WTC11 (cell line): ENCODE data around the gene EGFL8. TPM values are rescaled to one million over a fixed set of nuclear protein-coding genes. Genes with fewer than 3 reads are reported as not detected.

ENCODE experiments used
- ATAC-seq: fragments of 200-7000 bp; cut with Tn5 transposase; 2 replicates; pipeline ENCODE4 v1.10.0; 2021; ENCODE audit warnings: mild to moderate bottlenecking, moderate library complexity
- CTCF ChIA-PET: fragments of 300-600 bp; sonication (Branson Sonifier 250); formaldehyde crosslinking; loops from one replicate; lab custom pipeline; 2021; ENCODE audit warnings: antibody characterized with exemption; lab: Charles Lee
- POLR2A ChIA-PET: fragments of 350-600 bp; sonication (Branson Sonifier 250); formaldehyde crosslinking; loops from one replicate; lab custom pipeline; 2021; ENCODE audit warnings: antibody characterized with exemption; lab: Charles Lee
- DNase-seq: peaks from one replicate; pipeline ENCODE4 v3.0.0; 2021; ENCODE audit warnings: low spot score
- H3K27ac Mint-ChIP-seq: 2 replicates; pipeline ENCODE4 v1.8.0; 2021; ENCODE audit warnings: mixed read lengths
- H3K27me3 Mint-ChIP-seq: 2 replicates; pipeline ENCODE4 v1.8.0; 2021; ENCODE audit warnings: low read depth, mild to moderate bottlenecking, moderate library complexity, mixed read lengths
- H3K36me3 Mint-ChIP-seq: 2 replicates; pipeline ENCODE4 v1.8.0; 2021; ENCODE audit warnings: mixed read lengths
- H3K4me1 Mint-ChIP-seq: 2 replicates; pipeline ENCODE4 v1.8.0; 2022; ENCODE audit warnings: mixed read lengths
- H3K4me3 Mint-ChIP-seq: 2 replicates; pipeline ENCODE4 v1.8.0; 2021; ENCODE audit warnings: mild to moderate bottlenecking, moderate library complexity, mixed read lengths
- H3K9me3 Mint-ChIP-seq: 2 replicates; pipeline ENCODE4 v1.8.0; 2021; ENCODE audit warnings: mixed read lengths
- AR ChIP-seq: fragments of 250-450 bp; sonication (Bioruptor Pico); IDR thresholded peaks from 2 replicates; pipeline ENCODE4 v1.9.0; 2021; ENCODE audit warnings: mild to moderate bottlenecking
- ATF1 ChIP-seq: sonication (generic); formaldehyde crosslinking; IDR thresholded peaks from 2 replicates; pipeline ENCODE4 v1.8.1; 2023; ENCODE audit warnings: mild to moderate bottlenecking, moderate library complexity, missing genetic modification reagents
- E2F4 ChIP-seq: sonication (generic); formaldehyde crosslinking; IDR thresholded peaks from 2 replicates; pipeline ENCODE4 v1.8.1; 2022; ENCODE audit warnings: low read depth, mild to moderate bottlenecking, moderate library complexity, missing genetic modification reagents, borderline replicate concordance
- ESRRA ChIP-seq: sonication (generic); formaldehyde crosslinking; IDR thresholded peaks from 2 replicates; pipeline ENCODE4 v1.8.1; 2022; ENCODE audit warnings: mild to moderate bottlenecking, missing genetic modification reagents, borderline replicate concordance
- ETV6 ChIP-seq: sonication (generic); formaldehyde crosslinking; IDR thresholded peaks from 2 replicates; pipeline ENCODE4 v1.8.1; 2022; ENCODE audit warnings: mild to moderate bottlenecking, missing genetic modification reagents
- FOXJ3 ChIP-seq: sonication (generic); formaldehyde crosslinking; IDR thresholded peaks from 2 replicates; pipeline ENCODE4 v1.9.0; 2021; ENCODE audit warnings: missing genetic modification reagents, mild to moderate bottlenecking, borderline replicate concordance
- FOXP1 ChIP-seq: sonication (generic); formaldehyde crosslinking; IDR thresholded peaks from 2 replicates; pipeline ENCODE4 v1.8.0; 2022; ENCODE audit warnings: missing genetic modification reagents, mild to moderate bottlenecking, moderate library complexity, borderline replicate concordance
- GTF2I ChIP-seq: fragments of 250-450 bp; sonication (Bioruptor Pico); conservative IDR thresholded peaks from 2 replicates; pipeline ENCODE4 v1.4.0; 2021; ENCODE audit warnings: mild to moderate bottlenecking
- HMGA2 ChIP-seq: fragments of 250-450 bp; sonication (Bioruptor Pico); IDR thresholded peaks from 2 replicates; pipeline ENCODE4 v1.4.0; 2021; ENCODE audit warnings: mild to moderate bottlenecking, moderate library complexity
- NR2C2 ChIP-seq: sonication (generic); formaldehyde crosslinking; IDR thresholded peaks from 2 replicates; pipeline ENCODE4 v1.8.0; 2022; ENCODE audit warnings: mild to moderate bottlenecking, missing genetic modification reagents
- PRRX2 ChIP-seq: fragments of 250-450 bp; sonication (Bioruptor Pico); IDR thresholded peaks from 2 replicates; pipeline ENCODE4 v1.8.0; 2021; ENCODE audit warnings: mild to moderate bottlenecking
- SMAD3 ChIP-seq: sonication (generic); formaldehyde crosslinking; IDR thresholded peaks from 2 replicates; pipeline ENCODE4 v1.8.0; 2022; ENCODE audit warnings: missing genetic modification reagents, mild to moderate bottlenecking, borderline replicate concordance
- SMAD4 ChIP-seq: sonication (generic); formaldehyde crosslinking; IDR thresholded peaks from 2 replicates; pipeline ENCODE4 v1.8.0; 2022; ENCODE audit warnings: mild to moderate bottlenecking, missing genetic modification reagents
- TP53 ChIP-seq: sonication (generic); formaldehyde crosslinking; IDR thresholded peaks from 2 replicates; pipeline ENCODE4 v1.8.1; 2023; ENCODE audit warnings: mild to moderate bottlenecking, missing genetic modification reagents
- ZNF121 ChIP-seq: sonication (generic); formaldehyde crosslinking; IDR thresholded peaks from 2 replicates; pipeline ENCODE4 v1.8.0; 2023; ENCODE audit warnings: missing genetic modification reagents
- ZNF219 ChIP-seq: sonication (generic); formaldehyde crosslinking; IDR thresholded peaks from 2 replicates; pipeline ENCODE4 v1.8.0; 2023; ENCODE audit warnings: missing genetic modification reagents, mild to moderate bottlenecking, borderline replicate concordance
- ZNF232 ChIP-seq: sonication (generic); formaldehyde crosslinking; IDR thresholded peaks from 2 replicates; pipeline ENCODE4 v1.8.0; 2022; ENCODE audit warnings: mild to moderate bottlenecking, missing genetic modification reagents
- ZNF416 ChIP-seq: fragments of 250-450 bp; sonication (Bioruptor Pico); IDR thresholded peaks from 2 replicates; pipeline ENCODE4 v1.9.0; 2021; ENCODE audit warnings: mild to moderate bottlenecking, inconsistent platforms
- ZNF423 ChIP-seq: fragments of 250-450 bp; sonication (Bioruptor Pico); IDR thresholded peaks from 2 replicates; pipeline ENCODE4 v2.1.2; 2022; ENCODE audit warnings: mild to moderate bottlenecking, moderate library complexity
- total RNA-seq: library from RNA; stranded (reverse); gene quantifications from 3 replicates; pipeline ENCODE4 v1.2.3, GENCODE V29; 2021
- TF ChIP-seq, protein P1 (sequence below): fragments of 250-450 bp; sonication (Bioruptor Pico); IDR thresholded peaks from 2 replicates; pipeline ENCODE4 v1.9.0; 2021; ENCODE audit warnings: mild to moderate bottlenecking, borderline replicate concordance
- TF ChIP-seq, protein P2 (sequence below): sonication (generic); formaldehyde crosslinking; IDR thresholded peaks from 2 replicates; pipeline ENCODE4 v1.8.1; 2023; ENCODE audit warnings: mild to moderate bottlenecking, missing genetic modification reagents, moderate library complexity
- TF ChIP-seq, protein P3 (sequence below): sonication (generic); formaldehyde crosslinking; IDR thresholded peaks from 2 replicates; pipeline ENCODE4 v1.8.1; 2023; ENCODE audit warnings: mild to moderate bottlenecking, missing genetic modification reagents
- TF ChIP-seq, protein P4 (sequence below): sonication (generic); formaldehyde crosslinking; IDR thresholded peaks from 2 replicates; pipeline ENCODE4 v1.8.1; 2023; ENCODE audit warnings: mild to moderate bottlenecking, missing genetic modification reagents

The EGFL8 gene
- total RNA-seq, 1 experiment from 2014 or later, result 17.5 TPM

- TF ChIP-seq, protein P1, sequence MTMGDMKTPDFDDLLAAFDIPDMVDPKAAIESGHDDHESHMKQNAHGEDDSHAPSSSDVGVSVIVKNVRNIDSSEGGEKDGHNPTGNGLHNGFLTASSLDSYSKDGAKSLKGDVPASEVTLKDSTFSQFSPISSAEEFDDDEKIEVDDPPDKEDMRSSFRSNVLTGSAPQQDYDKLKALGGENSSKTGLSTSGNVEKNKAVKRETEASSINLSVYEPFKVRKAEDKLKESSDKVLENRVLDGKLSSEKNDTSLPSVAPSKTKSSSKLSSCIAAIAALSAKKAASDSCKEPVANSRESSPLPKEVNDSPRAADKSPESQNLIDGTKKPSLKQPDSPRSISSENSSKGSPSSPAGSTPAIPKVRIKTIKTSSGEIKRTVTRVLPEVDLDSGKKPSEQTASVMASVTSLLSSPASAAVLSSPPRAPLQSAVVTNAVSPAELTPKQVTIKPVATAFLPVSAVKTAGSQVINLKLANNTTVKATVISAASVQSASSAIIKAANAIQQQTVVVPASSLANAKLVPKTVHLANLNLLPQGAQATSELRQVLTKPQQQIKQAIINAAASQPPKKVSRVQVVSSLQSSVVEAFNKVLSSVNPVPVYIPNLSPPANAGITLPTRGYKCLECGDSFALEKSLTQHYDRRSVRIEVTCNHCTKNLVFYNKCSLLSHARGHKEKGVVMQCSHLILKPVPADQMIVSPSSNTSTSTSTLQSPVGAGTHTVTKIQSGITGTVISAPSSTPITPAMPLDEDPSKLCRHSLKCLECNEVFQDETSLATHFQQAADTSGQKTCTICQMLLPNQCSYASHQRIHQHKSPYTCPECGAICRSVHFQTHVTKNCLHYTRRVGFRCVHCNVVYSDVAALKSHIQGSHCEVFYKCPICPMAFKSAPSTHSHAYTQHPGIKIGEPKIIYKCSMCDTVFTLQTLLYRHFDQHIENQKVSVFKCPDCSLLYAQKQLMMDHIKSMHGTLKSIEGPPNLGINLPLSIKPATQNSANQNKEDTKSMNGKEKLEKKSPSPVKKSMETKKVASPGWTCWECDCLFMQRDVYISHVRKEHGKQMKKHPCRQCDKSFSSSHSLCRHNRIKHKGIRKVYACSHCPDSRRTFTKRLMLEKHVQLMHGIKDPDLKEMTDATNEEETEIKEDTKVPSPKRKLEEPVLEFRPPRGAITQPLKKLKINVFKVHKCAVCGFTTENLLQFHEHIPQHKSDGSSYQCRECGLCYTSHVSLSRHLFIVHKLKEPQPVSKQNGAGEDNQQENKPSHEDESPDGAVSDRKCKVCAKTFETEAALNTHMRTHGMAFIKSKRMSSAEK, result no peak
- TF ChIP-seq SMAD4 (no peak), ESRRA (no peak), SMAD3 (CRISPR knock-in tag) (no peak), HMGA2 (no peak), ZNF219 (CRISPR knock-in tag) (no peak)
- TF ChIP-seq, protein P2, sequence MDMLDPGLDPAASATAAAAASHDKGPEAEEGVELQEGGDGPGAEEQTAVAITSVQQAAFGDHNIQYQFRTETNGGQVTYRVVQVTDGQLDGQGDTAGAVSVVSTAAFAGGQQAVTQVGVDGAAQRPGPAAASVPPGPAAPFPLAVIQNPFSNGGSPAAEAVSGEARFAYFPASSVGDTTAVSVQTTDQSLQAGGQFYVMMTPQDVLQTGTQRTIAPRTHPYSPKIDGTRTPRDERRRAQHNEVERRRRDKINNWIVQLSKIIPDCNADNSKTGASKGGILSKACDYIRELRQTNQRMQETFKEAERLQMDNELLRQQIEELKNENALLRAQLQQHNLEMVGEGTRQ (CRISPR knock-in tag), result no peak
Observed at GRCh38 chr6:32123681-32124080, 40.7 kb upstream of the EGFL8 start (continued).

DNA sequence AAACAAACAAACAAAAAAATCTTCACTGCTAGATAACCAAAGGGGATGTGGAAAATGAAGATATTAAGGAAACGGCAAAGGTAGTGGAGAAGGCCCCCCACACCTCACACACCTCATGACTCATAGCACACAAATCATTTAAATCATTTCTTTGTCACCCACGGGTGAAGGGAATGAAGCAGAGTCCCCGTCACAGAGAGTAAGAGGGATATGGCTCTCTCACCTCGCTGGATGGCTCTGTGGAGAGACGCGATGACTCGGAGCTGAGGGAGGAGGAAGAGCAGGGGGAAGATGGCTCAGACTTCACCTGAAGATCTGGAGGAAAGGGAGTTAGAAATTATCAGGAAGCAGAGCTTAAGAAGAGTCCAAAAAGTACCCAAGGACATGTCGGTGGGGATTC lies 37.5 kb upstream of the EGFL8 start:
- H3K9me3 Mint-ChIP-seq, result no peaks in the 10 kb centered on the region
- POLR2A ChIA-PET, result no interaction called here
- TF ChIP-seq, protein P3, sequence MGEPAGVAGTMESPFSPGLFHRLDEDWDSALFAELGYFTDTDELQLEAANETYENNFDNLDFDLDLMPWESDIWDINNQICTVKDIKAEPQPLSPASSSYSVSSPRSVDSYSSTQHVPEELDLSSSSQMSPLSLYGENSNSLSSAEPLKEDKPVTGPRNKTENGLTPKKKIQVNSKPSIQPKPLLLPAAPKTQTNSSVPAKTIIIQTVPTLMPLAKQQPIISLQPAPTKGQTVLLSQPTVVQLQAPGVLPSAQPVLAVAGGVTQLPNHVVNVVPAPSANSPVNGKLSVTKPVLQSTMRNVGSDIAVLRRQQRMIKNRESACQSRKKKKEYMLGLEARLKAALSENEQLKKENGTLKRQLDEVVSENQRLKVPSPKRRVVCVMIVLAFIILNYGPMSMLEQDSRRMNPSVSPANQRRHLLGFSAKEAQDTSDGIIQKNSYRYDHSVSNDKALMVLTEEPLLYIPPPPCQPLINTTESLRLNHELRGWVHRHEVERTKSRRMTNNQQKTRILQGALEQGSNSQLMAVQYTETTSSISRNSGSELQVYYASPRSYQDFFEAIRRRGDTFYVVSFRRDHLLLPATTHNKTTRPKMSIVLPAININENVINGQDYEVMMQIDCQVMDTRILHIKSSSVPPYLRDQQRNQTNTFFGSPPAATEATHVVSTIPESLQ (CRISPR knock-in tag), result no peak
- TF ChIP-seq, protein P4, sequence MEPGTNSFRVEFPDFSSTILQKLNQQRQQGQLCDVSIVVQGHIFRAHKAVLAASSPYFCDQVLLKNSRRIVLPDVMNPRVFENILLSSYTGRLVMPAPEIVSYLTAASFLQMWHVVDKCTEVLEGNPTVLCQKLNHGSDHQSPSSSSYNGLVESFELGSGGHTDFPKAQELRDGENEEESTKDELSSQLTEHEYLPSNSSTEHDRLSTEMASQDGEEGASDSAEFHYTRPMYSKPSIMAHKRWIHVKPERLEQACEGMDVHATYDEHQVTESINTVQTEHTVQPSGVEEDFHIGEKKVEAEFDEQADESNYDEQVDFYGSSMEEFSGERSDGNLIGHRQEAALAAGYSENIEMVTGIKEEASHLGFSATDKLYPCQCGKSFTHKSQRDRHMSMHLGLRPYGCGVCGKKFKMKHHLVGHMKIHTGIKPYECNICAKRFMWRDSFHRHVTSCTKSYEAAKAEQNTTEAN (CRISPR knock-in tag), result no peak
- TF ChIP-seq TP53 (CRISPR knock-in tag) (no peak), ZNF232 (CRISPR knock-in tag) (no peak), ZNF423 (CRISPR knock-in tag) (no peak), PRRX2 (no peak), FOXP1 (CRISPR knock-in tag) (no peak), ZNF219 (CRISPR knock-in tag) (no peak), ZNF121 (CRISPR knock-in tag) (no peak), GTF2I (CRISPR knock-in tag) (no peak), ATF1 (CRISPR knock-in tag) (no peak)
- no peak for ATAC-seq
- H3K27ac Mint-ChIP-seq, result peak overlapping the region; percentile 99
- H3K4me3 Mint-ChIP-seq, result peak overlapping the region; percentile 99
- CTCF ChIA-PET, result interaction anchor here (4.0 to 6.1 kb wide), 2 partner anchors 9 to 39 kb away, joined by 25 to 63 read pairs; partner anchors contain the start of gene EGFL8
- peaks cover 24% of the 10 kb centered on the region for H3K36me3 Mint-ChIP-seq
- H3K4me1 Mint-ChIP-seq, result peaks cover 23% of the 10 kb centered on the region
- no peak for DNase-seq
- H3K27me3 Mint-ChIP-seq, result no peaks in the 10 kb centered on the region

- DNase-seq (no peak), ATAC-seq (no peak)
- CTCF ChIA-PET, result interaction anchor here (1.0 to 6.1 kb wide), 4 partner anchors 9 to 39 kb away, joined by 3 to 63 read pairs (median 16); partner anchors contain the start of gene EGFL8
- Mint-ChIP-seq H3K36me3 (peaks cover 20% of the 10 kb centered on the region), H3K4me1 (peaks cover 23% of the 10 kb centered on the region), H3K9me3 (no peaks in the 10 kb centered on the region), H3K27me3 (no peaks in the 10 kb centered on the region), H3K4me3 (peak overlapping the region; percentile 99), H3K27ac (peak overlapping the region; percentile 99)
- POLR2A ChIA-PET, result interaction anchor here (1.0 kb wide), 2 partner anchors 26 to 63 kb away, joined by 3 to 7 read pairs; partner anchors contain the start of gene PBX2
- TF ChIP-seq GTF2I (CRISPR knock-in tag), result no peak
- no peak for TF ChIP-seq ZNF416 (CRISPR knock-in tag)
- TF ChIP-seq FOXJ3 (CRISPR knock-in tag), result no peak
- TF ChIP-seq AR (CRISPR knock-in tag), result no peak
- TF ChIP-seq ETV6 (CRISPR knock-in tag), result no peak
- TF ChIP-seq E2F4, result no peak
- no peak for TF ChIP-seq NR2C2 (CRISPR knock-in tag)
Observed at GRCh38 chr6:32127409-32127716, 37.0 kb upstream of the EGFL8 start.
